Hepatocyte (in vitro differentiated cells): ENCODE measurements around the gene WFDC5.

Experiments used
- EZH2phosphoT487 ChIP-seq: fragments of 200-600 bp; sonication (generic); IDR thresholded peaks from one replicate; pipeline ENCODE4 v1.6.1; 2018; ENCODE audit warnings: antibody characterized with exemption, mild to moderate bottlenecking, low read depth, moderate library complexity; ENCODE audit not compliant: unreplicated experiment, severe bottlenecking
- TF ChIP-seq, protein P1 (sequence below): fragments of 200-600 bp; sonication (generic); IDR thresholded peaks from 2 replicates; pipeline ENCODE4 v1.5.1; 2016; ENCODE audit warnings: antibody characterized with exemption, mild to moderate bottlenecking; ENCODE audit not compliant: poor library complexity

DNA sequence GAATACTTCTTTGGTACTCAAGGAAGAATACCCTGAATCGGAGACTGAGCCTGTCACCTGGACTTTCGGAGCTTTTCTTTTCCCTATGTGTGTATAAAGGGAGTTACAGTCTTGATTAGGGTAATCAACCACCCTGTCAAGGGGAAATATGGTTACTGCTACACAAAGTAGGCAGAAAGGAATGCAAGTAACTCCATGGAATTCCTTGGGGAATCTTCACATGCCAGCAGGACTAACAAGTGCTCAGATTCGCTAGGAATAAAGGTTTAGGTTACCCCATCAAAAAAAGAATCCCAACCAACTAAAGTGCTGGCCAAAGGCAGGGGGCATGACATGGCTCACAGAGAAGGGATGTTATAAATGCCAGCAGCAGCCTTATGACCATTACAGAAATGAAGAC is 24.5 kb downstream of the WFDC5 start:
- TF ChIP-seq, protein P1, sequence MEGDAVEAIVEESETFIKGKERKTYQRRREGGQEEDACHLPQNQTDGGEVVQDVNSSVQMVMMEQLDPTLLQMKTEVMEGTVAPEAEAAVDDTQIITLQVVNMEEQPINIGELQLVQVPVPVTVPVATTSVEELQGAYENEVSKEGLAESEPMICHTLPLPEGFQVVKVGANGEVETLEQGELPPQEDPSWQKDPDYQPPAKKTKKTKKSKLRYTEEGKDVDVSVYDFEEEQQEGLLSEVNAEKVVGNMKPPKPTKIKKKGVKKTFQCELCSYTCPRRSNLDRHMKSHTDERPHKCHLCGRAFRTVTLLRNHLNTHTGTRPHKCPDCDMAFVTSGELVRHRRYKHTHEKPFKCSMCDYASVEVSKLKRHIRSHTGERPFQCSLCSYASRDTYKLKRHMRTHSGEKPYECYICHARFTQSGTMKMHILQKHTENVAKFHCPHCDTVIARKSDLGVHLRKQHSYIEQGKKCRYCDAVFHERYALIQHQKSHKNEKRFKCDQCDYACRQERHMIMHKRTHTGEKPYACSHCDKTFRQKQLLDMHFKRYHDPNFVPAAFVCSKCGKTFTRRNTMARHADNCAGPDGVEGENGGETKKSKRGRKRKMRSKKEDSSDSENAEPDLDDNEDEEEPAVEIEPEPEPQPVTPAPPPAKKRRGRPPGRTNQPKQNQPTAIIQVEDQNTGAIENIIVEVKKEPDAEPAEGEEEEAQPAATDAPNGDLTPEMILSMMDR: no peak
- no peak for TF ChIP-seq EZH2phosphoT487
